ENCODE data around the gene SNCAIP.

- no peak for TF ChIP-seq POLR2A (IDR thresholded peaks at IDR 0.05)
- TF ChIP-seq, protein P1, sequence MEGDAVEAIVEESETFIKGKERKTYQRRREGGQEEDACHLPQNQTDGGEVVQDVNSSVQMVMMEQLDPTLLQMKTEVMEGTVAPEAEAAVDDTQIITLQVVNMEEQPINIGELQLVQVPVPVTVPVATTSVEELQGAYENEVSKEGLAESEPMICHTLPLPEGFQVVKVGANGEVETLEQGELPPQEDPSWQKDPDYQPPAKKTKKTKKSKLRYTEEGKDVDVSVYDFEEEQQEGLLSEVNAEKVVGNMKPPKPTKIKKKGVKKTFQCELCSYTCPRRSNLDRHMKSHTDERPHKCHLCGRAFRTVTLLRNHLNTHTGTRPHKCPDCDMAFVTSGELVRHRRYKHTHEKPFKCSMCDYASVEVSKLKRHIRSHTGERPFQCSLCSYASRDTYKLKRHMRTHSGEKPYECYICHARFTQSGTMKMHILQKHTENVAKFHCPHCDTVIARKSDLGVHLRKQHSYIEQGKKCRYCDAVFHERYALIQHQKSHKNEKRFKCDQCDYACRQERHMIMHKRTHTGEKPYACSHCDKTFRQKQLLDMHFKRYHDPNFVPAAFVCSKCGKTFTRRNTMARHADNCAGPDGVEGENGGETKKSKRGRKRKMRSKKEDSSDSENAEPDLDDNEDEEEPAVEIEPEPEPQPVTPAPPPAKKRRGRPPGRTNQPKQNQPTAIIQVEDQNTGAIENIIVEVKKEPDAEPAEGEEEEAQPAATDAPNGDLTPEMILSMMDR (IDR thresholded peaks at IDR 0.05): no peak
Measured at GRCh38 chr5:122408592-122409224, 96.7 kb downstream of the SNCAIP start.

All from lower leg skin (tissue), 3 donors.